HG03342 (cell line): Measurements from ENCODE around the gene LTB4R2.

ENCODE experiments used
- ATAC-seq: cut with Tn5 transposase; IDR thresholded peaks from one replicate; pipeline ENCODE4 v1.9.1; 2021; ENCODE audit warnings: mild to moderate bottlenecking, moderate library complexity; ENCODE audit not compliant: unreplicated experiment

LTB4R2 gene

GRCh38 chr14:24298892-24299254 lies 11.1 kb upstream of the LTB4R2 start:
- ATAC-seq = no peak

DNA sequence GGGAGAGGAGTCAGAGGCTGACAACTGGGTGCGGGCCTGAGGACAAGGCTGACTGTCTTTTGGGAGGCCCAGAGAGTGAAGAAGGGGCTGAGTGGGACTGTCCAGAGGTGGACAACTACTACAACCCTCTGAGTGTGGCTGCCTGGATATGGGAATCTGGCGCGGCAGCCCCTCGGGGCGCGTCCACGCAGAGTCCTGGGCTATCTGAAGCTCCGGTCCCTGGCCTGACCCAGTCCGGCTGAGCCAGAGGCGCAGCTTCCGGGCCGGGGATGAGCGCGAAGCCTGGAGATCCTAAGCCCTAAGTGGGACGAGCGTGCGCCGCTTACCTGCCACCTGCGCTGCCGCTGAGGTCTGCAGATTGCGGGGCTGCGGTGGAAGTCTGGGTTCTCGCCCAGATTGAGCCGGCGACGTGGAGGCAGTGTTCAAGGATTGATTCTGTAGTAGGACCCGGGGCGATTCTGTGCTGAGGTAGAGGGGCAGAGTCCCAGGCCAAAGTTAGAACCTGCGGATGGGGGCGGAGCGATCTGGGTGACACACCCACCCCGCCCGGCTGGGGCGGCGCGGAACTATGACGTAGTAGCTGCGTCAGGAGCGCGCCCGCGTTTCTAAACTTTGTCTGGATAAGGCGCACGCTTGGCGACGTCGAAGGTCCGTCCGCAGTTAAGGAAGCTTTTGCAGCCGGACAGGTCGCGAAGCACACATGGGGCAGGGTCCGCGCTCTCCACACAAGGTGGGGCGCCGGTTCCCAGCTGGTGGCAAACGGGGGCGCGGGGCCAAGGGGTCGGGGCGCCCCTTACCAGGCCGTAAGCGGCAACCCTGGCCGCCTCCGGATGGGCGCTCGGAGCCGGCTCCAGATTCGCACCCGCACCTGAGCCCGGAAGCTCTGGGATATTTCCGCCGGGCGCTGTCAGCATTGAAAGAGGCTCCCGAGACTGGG lies 10.4 kb upstream of the LTB4R2 start, which contains the start of the genes DHRS1 and NOP9:
TSS of gene DHRS1 (minus strand) at position 526 of the 937 bp plus-strand sequence. CDS start 674 bp downstream, outside the sequence.
TSS of gene NOP9 (plus strand) at position 596 of the 937 bp plus-strand sequence. CDS start at position 701, 105 bp downstream.
- ATAC-seq = peak; percentile 51

DNA sequence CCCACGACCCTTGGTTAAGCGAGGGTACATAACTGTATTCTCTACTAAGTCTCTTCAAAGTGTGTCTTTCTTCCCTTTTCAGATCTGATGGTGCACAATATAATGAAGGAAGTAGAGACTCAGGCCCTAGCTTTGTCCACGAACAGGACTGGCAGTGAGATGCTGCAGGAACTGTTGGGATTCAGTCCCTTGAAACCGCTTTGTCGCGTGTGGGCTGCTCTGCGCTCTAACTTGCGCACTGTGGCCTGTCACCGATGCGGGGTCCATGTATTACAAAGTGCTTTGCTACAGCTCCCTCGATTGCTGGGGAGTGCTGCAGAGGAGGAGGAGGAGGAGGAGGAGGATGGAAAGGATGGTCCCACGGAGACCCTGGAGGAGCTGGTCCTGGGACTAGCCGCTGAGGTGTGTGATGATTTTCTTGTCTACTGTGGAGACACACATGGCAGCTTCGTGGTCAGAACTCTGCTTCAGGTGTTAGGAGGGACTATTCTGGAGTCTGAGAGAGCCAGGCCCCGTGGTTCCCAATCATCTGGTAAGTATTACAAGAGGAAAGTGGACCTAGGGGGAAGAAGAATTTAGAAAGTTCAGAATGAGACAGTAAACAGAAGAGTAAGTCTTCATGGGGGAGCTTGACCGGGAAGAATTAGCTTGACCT lies 9.5 kb upstream of the LTB4R2 start:
- no peak for ATAC-seq

DNA sequence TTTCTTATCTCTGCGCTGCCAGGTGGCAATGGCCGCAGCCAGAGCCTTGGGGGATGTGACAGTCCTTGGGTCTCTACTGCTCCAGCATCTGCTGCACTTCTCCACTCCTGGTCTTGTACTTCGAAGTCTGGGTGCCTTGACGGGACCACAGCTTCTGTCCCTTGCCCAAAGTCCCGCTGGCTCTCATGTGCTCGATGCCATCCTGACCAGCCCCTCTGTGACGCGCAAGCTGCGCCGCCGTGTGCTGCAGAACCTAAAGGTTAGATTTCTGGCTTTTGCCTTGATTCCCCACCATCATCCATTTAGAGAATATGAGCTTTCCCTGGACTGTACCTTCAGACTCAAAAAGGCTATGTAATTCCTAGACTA lies 5.9 kb upstream of the LTB4R2 start:
- no peak for ATAC-seq

GRCh38 chr14:24307156-24307574 lies 2.8 kb upstream of the LTB4R2 start:
- ATAC-seq = no peak

GRCh38 chr14:24307575-24308341 lies 2.2 kb upstream of the LTB4R2 start, which contains the start of gene CIDEB:
TSS of gene CIDEB (minus strand) at chr14:24307977. CDS start at chr14:24307858, 119 bp downstream.
- peak; percentile 34 for ATAC-seq

GRCh38 chr14:24308342-24309124 lies 1.4 kb upstream of the LTB4R2 start:
- no peak for ATAC-seq

GRCh38 chr14:24310265-24310645 lies 315 bp downstream of the LTB4R2 start:
- ATAC-seq = no peak

DNA sequence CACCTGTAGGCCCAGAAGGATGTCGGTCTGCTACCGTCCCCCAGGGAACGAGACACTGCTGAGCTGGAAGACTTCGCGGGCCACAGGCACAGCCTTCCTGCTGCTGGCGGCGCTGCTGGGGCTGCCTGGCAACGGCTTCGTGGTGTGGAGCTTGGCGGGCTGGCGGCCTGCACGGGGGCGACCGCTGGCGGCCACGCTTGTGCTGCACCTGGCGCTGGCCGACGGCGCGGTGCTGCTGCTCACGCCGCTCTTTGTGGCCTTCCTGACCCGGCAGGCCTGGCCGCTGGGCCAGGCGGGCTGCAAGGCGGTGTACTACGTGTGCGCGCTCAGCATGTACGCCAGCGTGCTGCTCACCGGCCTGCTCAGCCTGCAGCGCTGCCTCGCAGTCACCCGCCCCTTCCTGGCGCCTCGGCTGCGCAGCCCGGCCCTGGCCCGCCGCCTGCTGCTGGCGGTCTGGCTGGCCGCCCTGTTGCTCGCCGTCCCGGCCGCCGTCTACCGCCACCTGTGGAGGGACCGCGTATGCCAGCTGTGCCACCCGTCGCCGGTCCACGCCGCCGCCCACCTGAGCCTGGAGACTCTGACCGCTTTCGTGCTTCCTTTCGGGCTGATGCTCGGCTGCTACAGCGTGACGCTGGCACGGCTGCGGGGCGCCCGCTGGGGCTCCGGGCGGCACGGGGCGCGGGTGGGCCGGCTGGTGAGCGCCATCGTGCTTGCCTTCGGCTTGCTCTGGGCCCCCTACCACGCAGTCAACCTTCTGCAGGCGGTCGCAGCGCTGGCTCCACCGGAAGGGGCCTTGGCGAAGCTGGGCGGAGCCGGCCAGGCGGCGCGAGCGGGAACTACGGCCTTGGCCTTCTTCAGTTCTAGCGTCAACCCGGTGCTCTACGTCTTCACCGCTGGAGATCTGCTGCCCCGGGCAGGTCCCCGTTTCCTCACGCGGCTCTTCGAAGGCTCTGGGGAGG lies 985 bp downstream of the LTB4R2 start, which contains the start of gene LTB4R:
TSS of gene LTB4R (plus strand) at position 857 of the 959 bp plus-strand sequence. CDS start 4,150 bp downstream, outside the sequence.
- peak; percentile 56 for ATAC-seq

DNA sequence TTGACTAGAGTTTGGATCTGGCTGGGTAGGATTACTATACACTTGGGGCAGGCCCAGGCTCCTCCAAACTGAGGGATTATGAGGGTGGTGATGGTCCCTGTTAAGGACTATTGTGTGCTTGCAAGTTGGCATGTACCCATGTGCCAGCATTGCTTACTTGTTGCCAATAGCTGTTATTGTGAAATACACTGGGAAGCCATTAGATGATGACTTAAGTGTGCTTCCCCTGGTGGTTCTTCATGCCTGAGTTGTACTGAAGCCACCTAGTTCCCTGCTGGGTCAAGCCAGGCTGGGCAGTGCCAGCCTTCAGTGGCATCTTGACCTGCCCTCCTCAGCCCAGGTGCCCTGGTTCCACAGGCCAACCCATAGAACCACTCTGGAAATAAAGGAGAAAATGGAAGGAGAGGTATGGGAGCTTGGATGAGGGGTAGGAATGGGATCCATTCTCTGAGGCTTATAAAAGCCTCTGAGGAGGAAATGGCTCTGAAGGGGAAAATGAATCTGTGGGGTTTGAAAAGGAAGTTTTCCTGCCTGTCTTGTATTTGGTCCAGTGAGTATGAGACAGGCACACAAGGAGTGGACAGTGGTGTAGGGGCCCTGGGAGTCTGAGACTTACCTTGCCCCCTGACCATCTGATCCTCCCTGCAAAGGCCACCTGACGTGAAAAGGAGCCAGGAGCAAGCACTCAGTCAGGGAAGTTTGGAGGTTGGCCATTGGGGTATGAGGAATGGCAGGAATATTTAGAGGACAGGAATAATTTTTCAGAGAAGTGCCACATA lies 2.1 kb downstream of the LTB4R2 start:
- no peak for ATAC-seq

DNA sequence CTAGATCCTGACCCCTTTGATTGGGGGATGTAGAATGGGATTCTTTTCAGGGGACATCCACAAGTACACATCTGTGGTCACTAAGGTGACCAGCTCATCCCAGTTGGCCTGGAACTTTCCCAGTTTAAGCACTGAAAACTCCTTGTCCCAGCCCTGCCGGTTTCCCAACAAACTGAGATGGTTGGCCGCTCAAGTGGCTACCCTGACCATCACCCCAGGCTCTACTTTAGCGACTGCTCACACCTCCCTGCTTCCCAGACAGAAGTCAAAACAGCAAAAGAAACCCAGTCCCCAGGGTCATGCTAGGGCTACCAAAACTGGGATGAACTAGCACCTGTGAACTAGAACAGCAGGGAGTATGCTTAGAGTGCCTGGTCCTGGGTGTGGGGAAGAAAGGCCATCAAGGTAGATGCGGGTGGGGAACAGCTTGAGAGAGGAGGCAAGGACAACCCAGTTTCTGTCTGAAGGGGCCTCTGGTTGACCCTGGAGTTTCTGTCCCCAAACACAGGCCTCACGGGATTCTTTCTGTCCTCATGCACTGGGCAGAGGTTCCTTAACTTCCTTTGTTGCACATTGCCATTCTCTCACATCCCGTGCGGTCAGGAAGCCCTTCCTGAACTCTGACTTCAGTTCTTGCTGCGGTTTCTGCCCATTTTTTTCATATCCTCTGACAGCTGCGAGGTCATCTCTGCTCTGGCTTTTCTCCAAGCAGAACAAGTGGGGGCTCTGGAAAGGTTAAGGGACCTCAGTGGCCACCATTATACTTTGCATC lies 3.0 kb downstream of the LTB4R2 start:
- no peak for ATAC-seq

DNA sequence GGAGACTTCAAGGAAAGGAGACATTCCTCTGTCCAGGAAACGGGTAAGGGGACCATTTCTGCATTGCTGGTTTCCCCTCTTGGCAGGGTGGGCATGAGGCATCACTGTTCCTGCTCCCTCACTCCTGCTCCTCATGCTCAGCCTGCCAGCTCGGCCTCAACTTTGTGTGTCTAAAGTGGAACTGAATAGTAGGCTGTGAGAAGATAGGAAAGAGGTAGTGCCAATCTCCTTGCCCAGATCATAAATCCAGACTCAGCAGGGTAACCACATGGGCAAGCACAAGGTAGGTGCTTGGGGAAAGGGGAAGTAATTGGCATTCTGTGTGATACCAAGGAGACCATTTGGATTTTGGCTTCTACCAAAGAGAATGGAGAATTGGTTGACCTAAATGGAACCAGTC lies 4.0 kb downstream of the LTB4R2 start:
- no peak for ATAC-seq

- no peak for ATAC-seq
Measured at GRCh38 chr14:24314377-24315193, 4.6 kb downstream of the LTB4R2 start.

DNA sequence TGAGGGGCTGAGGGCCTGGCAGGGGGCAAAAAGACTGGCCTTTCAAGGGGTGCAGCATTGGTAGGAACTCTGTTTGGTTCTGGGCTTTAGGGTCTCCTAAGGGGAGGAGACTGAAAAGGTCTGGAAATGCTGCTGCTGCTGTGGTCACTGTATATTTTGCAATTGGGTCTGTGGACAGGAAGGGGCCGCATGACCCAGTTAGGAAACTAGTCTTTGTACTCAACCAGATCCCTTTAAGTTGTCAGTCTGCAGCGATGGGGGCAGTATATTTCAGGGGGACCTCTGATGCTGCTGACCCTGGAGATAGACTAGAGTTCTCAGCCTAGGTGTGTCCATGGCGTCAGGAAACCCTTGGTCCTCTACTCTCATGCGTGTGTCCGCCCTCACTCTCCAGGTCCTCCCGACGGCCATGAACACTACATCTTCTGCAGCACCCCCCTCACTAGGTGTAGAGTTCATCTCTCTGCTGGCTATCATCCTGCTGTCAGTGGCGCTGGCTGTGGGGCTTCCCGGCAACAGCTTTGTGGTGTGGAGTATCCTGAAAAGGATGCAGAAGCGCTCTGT lies 5.4 kb downstream of the LTB4R2 start:
- no peak for ATAC-seq

DNA sequence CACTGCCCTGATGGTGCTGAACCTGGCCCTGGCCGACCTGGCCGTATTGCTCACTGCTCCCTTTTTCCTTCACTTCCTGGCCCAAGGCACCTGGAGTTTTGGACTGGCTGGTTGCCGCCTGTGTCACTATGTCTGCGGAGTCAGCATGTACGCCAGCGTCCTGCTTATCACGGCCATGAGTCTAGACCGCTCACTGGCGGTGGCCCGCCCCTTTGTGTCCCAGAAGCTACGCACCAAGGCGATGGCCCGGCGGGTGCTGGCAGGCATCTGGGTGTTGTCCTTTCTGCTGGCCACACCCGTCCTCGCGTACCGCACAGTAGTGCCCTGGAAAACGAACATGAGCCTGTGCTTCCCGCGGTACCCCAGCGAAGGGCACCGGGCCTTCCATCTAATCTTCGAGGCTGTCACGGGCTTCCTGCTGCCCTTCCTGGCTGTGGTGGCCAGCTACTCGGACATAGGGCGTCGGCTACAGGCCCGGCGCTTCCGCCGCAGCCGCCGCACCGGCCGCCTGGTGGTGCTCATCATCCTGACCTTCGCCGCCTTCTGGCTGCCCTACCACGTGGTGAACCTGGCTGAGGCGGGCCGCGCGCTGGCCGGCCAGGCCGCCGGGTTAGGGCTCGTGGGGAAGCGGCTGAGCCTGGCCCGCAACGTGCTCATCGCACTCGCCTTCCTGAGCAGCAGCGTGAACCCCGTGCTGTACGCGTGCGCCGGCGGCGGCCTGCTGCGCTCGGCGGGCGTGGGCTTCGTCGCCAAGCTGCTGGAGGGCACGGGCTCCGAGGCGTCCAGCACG lies 6.1 kb downstream of the LTB4R2 start:
- no peak for ATAC-seq

DNA sequence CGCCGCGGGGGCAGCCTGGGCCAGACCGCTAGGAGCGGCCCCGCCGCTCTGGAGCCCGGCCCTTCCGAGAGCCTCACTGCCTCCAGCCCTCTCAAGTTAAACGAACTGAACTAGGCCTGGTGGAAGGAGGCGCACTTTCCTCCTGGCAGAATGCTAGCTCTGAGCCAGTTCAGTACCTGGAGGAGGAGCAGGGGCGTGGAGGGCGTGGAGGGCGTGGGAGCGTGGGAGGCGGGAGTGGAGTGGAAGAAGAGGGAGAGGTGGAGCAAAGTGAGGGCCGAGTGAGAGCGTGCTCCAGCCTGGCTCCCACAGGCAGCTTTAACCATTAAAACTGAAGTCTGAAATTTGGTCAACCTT lies 6.6 kb downstream of the LTB4R2 start:
- no peak for ATAC-seq
